Osteoblast (primary cell): ENCODE measurements around the gene TCEAL9. TPM values are rescaled to one million over a fixed set of nuclear protein-coding genes. Genes with fewer than 3 reads are reported as not detected.

Experiments
- DNase-seq: peaks from one replicate; pipeline ENCODE4 v3.0.0; 2011; ENCODE audit warnings: low spot score, mixed read lengths; ENCODE audit not compliant: insufficient read length; ENCODE audit errors: missing footprints
- H2AFZ ChIP-seq: 2 replicates; pipeline ENCODE4 v1.6.0; 2011; ENCODE audit warnings: mild to moderate bottlenecking, low read length
- H3K27ac ChIP-seq: 2 replicates; pipeline ENCODE4 v1.5.1; 2011; ENCODE audit warnings: mild to moderate bottlenecking, low read depth, low read length, moderate library complexity
- H3K27me3 ChIP-seq: 2 replicates; pipeline ENCODE4 v1.6.0; 2012; ENCODE audit warnings: mild to moderate bottlenecking, control low read depth, inconsistent platforms, low read length, moderate library complexity; ENCODE audit not compliant: insufficient read depth
- H3K36me3 ChIP-seq: 2 replicates; pipeline ENCODE4 v1.5.1; 2011; ENCODE audit warnings: mild to moderate bottlenecking, low read length, control low read depth, moderate library complexity; ENCODE audit not compliant: insufficient read depth
- H3K4me1 ChIP-seq: 2 replicates; pipeline ENCODE4 v1.5.1; 2011; ENCODE audit warnings: mild to moderate bottlenecking, low read length, control low read depth, moderate library complexity; ENCODE audit not compliant: insufficient read depth
- H3K4me2 ChIP-seq: 2 replicates; pipeline ENCODE4 v1.6.0; 2011; ENCODE audit warnings: mild to moderate bottlenecking, low read length; ENCODE audit not compliant: insufficient read depth
- H3K4me3 ChIP-seq: fragments of 200-600 bp; sonication (generic); 3 replicates; pipeline ENCODE4 v1.5.1; 2012; ENCODE audit warnings: mild to moderate bottlenecking, low read length, inconsistent platforms; ENCODE audit not compliant: insufficient read depth
- H3K79me2 ChIP-seq: 2 replicates; pipeline ENCODE4 v1.6.0; 2012; ENCODE audit warnings: mild to moderate bottlenecking, low read length, control low read depth, inconsistent platforms; ENCODE audit not compliant: insufficient read depth
- H3K9me3 ChIP-seq: 2 replicates; pipeline ENCODE4 v1.5.1; 2011; ENCODE audit warnings: low read depth, low read length, control low read depth
- H4K20me1 ChIP-seq: 2 replicates; pipeline ENCODE4 v1.6.0; 2012; ENCODE audit warnings: mild to moderate bottlenecking, low read length, control low read depth; ENCODE audit not compliant: insufficient read depth
- CTCF ChIP-seq: IDR thresholded peaks from 2 replicates; pipeline ENCODE4 v1.5.1; 2011; ENCODE audit warnings: mild to moderate bottlenecking, low read depth, low read length, moderate library complexity; ENCODE audit errors: extremely low read depth
- total RNA-seq: library from RNA; depleted of rRNA; stranded (reverse); fragments of >200 nt; gene quantifications from 2 replicates; pipeline ENCODE4 v1.2.3, GENCODE V29; 2012

TCEAL9 gene
- total RNA-seq, 1 donor = 110 TPM

- no peaks in the 10 kb centered on the region for H3K36me3 ChIP-seq
- no peak overlapping the region for H3K4me2 ChIP-seq
- no peaks in the 10 kb centered on the region for H3K27me3 ChIP-seq
- H3K4me1 ChIP-seq = peaks cover 36% of the 10 kb centered on the region
- no peak overlapping the region for H3K4me3 ChIP-seq
- H3K79me2 ChIP-seq = no peaks in the 10 kb centered on the region
- H2AFZ ChIP-seq = no peak overlapping the region
- no peaks in the 10 kb centered on the region for H3K9me3 ChIP-seq
- H3K27ac ChIP-seq = peak overlapping the region; percentile 92
- H4K20me1 ChIP-seq = no peaks in the 10 kb centered on the region
- no peak for DNase-seq
- no peak for TF ChIP-seq CTCF
Measured at GRCh38 chrX:103397707-103398106, 41.4 kb downstream of the TCEAL9 start.

- H3K36me3 ChIP-seq = no peaks in the 10 kb centered on the region
- peak overlapping the region; percentile 92 for H3K27ac ChIP-seq
- peak; percentile 62 for DNase-seq
- no peaks in the 10 kb centered on the region for H3K9me3 ChIP-seq
- TF ChIP-seq CTCF = no peak
- H3K4me1 ChIP-seq = peaks cover 36% of the 10 kb centered on the region
- H3K27me3 ChIP-seq = no peaks in the 10 kb centered on the region
- no peaks in the 10 kb centered on the region for H3K79me2 ChIP-seq
- no peak overlapping the region for H2AFZ ChIP-seq
- no peak overlapping the region for H3K4me3 ChIP-seq
- H3K4me2 ChIP-seq = no peak overlapping the region
- no peaks in the 10 kb centered on the region for H4K20me1 ChIP-seq
Measured at GRCh38 chrX:103398421-103398864, 42.1 kb downstream of the TCEAL9 start.

GRCh38 chrX:103399744-103400143 lies 43.4 kb downstream of the TCEAL9 start:
- TF ChIP-seq CTCF = no peak
- Histone ChIP-seq H3K4me1 (peaks cover 41% of the 10 kb centered on the region), H3K4me3 (no peak overlapping the region), H3K79me2 (no peaks in the 10 kb centered on the region), H3K9me3 (no peaks in the 10 kb centered on the region), H3K27ac (no peak overlapping the region), H2AFZ (no peak overlapping the region), H3K4me2 (no peak overlapping the region), H3K27me3 (no peaks in the 10 kb centered on the region), H4K20me1 (no peaks in the 10 kb centered on the region), H3K36me3 (no peaks in the 10 kb centered on the region)
- peak; percentile 9 for DNase-seq

- TF ChIP-seq CTCF = no peak
- H3K36me3 ChIP-seq = no peaks in the 10 kb centered on the region
- H2AFZ ChIP-seq = no peak overlapping the region
- peaks cover 43% of the 10 kb centered on the region for H3K4me1 ChIP-seq
- no peaks in the 10 kb centered on the region for H3K27me3 ChIP-seq
- H3K79me2 ChIP-seq = peaks cover 4% of the 10 kb centered on the region
- DNase-seq = no peak
- no peak overlapping the region for H3K27ac ChIP-seq
- H4K20me1 ChIP-seq = no peaks in the 10 kb centered on the region
- H3K4me2 ChIP-seq = no peak overlapping the region
- no peaks in the 10 kb centered on the region for H3K9me3 ChIP-seq
- H3K4me3 ChIP-seq = no peak overlapping the region
Measured at GRCh38 chrX:103400931-103401330, 44.6 kb downstream of the TCEAL9 start.
